Stimulated activated naive CD4-positive, alpha-beta T cell (primary cell): ENCODE results near the gene PLEKHG2.
A peak's percentile ranks its signal among the peaks of the same experiment; 100 is the strongest.

Experiments
- DNase-seq, 6 experiments: peaks; one replicate each; lab custom pipeline; 2025; lab: John Stamatoyannopoulos, UW

Gene PLEKHG2

DNA sequence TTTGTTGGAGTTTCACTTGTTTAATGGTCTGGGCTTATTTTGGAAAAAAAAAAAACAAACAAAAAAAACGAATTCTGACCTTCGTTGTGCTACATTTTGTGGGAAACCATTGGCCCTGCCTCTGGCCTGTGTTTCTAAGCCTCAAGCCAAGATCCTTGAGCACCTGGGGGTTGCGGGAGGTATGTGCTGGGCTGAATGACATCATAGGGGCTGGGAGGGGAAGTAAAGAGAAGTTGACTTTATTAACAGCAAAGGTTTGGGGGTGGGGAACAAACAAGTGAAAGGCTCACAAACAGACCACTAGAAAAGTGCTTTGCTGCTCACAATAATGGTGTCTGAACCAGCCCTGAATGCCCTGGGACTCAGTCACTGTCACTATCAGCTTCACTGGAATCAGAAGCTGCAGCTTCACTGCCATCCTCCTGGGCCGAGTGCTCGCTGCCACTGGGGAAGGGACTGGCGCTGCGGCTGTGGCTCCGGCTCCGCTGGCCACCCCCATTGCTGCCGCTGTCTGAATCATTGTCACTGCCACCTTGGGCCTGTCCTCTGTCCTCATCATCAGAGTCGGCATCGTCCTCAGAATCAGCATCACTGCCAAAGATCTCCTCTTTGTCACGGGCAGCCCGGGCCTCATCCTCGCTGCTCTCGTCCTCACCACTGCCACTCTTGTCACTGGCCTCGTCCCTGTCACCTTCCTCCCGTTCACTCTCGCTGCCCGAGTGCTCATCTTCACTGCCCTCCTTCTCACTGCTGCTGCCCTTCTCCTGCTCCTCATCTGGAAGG is 26.6 kb upstream of the PLEKHG2 start:
- no peak for DNase-seq

DNA sequence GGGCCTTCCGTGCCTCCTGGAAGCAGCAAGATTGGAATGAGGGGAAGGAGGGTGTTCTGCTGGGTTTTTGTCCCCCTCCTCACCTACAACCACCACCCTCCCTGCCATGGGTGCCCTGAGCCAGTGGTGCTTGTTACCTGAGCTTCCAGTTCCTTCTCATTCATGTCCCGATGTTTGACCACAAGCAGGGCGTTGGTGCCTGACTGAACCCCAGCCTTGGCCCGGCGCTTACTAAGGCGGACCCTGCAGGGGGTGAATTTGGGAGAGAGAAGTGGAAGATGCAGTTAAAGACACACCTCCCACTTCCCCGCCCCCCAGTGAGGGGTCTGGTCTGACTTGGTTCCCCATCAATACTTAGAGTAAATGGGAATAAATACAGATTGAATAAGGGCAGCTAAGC is 25.9 kb upstream of the PLEKHG2 start:
- no peak for DNase-seq

GRCh38 chr19:39388657-39389056 is 23.8 kb upstream of the PLEKHG2 start:
- DNase-seq = no peak

DNA sequence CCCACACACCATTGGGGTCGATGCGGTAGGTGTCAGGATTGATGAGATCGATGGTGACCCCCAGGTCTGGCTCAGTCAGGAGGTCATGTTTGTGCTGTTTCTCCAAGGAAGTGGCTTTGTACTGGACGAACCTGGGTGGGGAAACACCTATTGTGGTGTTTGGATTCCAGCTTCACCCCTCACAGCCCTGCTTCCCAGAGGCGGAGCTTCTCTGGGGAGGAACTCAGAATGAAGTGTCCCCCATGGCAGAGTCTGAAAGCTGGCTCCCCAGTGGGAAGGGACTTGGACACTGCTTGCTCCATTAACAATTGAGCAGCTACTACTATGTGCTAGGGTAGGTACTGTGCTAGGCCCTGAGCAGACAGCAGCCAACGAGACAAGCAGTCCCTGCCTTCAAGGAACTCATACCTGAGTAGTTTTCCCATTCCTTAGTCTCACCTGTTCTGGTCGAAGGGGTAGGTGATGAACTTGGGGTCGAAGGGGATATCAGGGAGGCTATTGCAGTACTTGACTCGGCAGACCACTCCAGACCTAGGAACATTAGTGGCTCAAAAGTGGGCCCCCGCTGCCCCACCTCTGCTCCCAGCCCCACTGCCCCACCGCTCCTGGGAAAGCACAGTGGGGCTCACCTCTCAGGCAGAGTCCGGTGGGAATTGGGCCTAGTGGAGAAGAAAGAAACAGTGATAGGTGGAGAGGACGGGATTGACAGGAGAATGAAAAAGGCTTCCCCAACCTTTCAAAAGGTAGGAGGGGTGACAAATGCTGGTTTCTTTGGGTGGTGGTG is 22.6 kb upstream of the PLEKHG2 start:
- no peak for DNase-seq

DNA sequence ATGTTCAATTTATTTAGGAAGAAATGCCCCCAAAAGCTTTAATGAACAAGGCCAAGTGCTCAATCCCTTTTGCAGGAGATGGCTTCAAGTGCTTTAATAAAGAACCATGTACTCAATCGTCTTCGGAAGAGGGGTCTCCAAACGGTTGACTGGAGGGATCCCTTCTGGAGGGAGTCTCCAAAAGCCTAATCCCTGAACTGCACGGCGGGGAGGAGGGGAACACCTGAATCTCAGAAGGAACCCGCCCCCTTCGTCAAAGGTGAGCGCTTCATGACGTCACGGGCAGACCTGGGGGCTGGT is 22.1 kb upstream of the PLEKHG2 start:
- peak in 2 of 6 experiments; percentile 84 to 89 for DNase-seq

DNA sequence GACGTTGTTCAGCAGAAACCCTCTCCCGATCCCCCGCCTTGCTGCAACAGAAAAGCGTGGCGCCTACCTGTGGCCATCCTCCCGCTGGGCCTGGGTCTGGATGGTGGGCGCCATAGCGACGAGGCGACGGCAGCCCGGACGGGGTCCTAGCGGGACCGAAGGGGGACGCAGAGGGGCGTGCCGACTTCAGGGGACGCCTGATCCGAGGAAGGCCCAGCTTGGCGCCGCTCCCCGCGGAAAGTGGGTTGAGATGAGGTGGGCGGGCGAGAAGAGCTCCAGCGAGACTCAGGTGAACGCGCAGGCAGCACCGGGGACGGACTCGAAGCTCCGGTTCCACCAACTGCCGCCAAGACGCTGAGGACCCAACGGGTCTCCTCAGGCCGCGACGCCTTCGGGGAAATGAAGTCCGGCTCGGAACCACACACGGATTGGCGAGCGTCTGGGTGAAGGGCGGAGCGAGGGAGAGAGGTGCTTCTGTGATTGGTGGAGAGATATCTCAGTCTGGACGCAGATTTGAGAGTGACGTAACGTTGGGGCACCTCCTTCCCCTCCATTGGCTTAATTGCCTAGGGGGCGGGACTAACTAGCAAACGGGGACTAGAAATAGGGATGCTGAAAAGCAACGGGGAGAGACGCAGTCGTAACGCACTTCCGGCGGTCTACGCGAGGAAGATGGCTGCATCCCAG is 21.6 kb upstream of the PLEKHG2 start, which contains the start of the genes MED29 and PAF1:
Gene MED29, plus strand, starts transcription at position 628 of the 687 bp plus-strand sequence. Its CDS starts 45 bp downstream, at position 673.
Gene PAF1, minus strand, starts transcription at position 356 of the 687 bp plus-strand sequence. Its CDS starts 242 bp downstream, at position 114.
- DNase-seq = peak; percentile 93 to 99 (median 98)

DNA sequence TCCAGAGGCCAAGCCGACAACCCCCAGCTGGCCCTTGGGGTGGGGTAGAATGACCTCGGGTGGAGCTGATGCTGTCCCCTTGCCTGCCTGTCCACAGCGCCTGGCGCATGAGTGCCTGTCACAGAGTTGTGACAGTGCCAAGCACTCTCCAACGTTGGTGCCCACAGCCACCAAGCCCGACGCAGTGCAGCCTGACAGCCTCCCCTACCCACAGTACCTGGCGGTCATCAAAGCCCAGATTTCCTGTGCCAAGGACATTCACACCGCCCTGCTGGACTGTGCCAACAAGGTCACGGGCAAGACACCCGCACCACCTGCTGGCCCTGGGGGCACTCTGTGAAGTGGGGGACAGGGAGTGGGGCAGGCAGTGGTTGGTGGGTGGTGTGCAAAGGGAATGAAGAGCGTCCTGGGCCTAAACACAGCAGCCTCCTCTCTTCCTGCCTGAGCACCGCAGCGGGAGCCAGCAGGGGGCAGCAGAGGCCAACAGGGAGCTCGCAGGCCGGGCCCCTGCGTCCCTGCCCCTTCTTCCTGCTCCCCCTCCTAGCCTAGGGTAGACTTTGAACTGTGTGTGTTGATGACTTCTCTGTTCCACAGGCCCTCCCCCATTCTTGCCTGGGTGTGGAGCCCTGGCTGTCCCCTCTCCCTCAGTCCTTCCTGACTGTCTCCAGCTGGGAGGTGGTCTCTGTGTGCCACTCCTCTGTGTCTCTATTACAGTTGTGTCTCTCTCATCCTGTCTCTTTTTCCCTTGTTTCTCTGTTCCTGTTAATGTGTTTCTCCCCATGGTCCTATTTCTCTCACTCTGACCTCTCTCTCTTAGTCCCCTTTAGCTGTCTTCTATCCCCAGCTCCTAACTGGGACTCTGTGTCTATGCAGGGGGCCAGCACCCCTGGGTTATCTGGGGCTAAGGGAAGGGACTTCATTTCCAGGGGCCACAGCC is 14.8 kb upstream of the PLEKHG2 start:
- DNase-seq = peak; percentile 83 to 95 (median 90)

GRCh38 chr19:39398297-39398864 is 14.1 kb upstream of the PLEKHG2 start:
- DNase-seq = no peak

GRCh38 chr19:39399668-39400050 is 12.8 kb upstream of the PLEKHG2 start:
- DNase-seq = no peak

GRCh38 chr19:39400061-39400460 is 12.4 kb upstream of the PLEKHG2 start:
- no peak for DNase-seq

- DNase-seq = no peak
These were observed 11.4 kb upstream of the PLEKHG2 start for GRCh38 chr19:39401070-39401548.

- DNase-seq = peak; percentile 70 to 80 (median 74)
These were observed 10.7 kb upstream of the PLEKHG2 start for GRCh38 chr19:39401549-39402345.

DNA sequence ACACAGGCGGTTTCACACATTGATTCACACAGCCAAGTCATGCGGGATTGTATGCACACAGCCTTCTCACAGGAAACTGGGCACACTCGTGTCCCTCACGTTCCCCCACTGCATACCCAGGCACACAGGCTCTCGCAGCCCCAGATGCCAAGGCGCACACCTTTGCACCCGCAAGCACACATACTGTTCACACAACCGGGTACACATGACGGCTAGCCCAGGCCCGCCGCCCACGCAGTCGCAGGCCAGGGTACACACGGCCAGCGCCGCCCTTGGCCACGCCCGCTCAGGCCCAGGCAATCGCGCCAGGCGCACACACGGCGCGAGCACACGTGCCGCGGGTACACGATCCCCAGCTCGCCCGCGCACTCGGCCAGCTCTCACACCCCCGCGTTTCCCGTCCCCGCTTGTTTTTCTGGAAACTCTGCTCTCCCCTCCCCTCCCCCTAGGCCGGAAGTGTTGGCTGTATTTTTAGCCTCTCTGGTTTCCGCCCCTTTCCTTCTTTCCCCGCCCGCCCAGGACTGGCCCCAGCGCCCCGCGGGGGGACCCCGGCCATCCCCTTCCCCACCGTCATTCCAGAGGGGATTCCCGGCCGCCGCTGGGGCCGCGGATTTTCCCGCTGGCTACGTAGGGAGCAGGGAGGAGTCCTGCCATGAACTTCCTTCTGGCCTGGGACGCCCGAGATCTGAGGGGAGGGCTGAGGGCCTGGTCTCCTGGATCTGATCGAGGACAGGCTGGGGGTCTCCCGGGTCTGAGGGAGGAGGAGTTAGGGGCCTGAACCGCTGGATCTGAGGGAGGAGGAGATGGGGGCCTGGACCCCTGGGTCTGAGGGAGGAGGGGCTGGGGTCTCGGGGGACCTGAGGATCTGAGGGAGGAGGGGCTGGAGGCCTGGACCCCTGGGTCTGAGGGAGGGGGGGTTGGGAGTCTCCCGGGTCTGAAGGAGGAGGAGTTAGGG is 9.8 kb upstream of the PLEKHG2 start:
- peak; percentile 73 to 88 (median 81) for DNase-seq

DNA sequence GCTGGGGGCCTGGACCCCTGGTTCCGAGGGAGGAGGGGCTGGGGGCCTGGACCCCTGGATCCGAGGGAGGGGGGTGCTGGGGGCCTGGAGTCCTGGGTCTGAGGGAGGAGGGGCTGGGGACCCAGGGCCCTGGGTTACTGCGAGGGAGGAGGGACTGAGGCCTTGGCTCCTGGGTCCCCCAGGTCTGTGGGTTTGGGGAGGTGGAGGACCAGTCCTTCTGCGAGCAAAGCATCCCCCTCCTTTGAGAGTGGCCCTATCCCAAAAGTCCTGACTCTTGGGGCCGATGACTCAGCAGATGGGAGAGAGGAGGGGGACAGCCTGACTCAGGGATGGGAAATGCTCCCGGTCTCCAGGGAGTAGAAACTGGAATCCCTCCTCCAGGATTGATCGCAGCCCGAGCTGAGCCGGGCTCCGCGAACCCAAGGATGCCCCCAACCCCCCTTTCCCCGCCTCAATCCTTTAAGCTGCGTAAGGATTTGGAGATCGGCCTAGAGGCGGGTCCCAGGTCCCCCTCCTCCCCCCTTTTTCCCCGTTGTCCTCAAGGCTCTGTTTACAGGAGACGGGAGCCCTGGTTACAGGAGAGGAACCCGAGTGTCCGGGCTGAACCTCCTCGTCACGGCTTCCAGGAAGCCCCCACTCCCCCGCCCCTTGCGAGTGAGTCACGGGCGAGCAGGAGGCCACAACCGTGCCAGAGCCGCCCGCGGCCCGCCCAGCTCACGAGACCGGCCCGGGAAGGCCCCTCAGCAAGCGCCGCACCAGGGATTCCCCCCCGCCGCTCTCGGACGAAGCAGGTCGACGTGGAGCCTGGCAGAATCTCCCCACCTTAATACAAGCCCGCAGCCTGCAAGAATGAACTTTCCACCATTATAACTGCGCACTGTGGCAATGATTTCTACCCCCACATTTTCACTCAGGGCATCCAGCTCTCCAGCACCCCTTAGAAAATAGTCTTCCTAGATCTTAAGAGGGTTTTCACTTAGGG is 8.8 kb upstream of the PLEKHG2 start:
- peak; percentile 68 to 97 (median 88) for DNase-seq

DNA sequence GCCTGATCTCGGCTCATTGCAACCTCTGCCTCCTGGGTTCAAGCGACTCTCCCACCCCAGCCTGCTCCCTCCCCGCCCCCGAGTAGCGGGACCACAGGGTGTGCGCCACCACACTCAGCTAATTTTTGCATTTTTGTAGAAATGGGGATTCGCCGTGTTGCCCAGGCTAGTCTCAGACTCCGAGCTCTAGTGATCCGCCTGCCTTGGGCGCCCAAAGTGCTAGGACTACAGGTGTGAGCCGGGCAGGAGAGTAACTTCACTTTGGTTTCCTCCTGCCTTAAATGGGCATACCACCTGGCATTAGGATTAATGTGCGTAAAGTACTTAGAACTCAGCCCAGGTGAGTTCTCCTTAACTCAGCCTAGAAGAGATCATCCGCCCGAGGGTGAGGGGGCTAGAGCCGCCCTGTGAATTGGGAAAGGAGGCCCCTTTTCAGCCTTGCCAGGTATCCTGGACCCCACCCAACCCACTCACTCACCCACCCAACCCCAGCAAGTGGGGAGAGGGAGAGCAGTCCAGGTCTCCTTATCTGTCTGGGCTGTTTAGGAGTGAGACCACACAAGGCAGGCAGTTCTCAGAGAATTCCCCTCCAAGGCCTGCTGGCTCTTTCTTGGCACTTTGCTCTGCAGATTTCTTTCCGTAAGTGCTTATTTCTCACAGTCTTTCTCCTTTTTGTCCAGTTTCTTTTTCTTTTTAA is 7.1 kb upstream of the PLEKHG2 start:
- DNase-seq = peak; percentile 40 to 63 (median 41)

GRCh38 chr19:39405958-39406655 is 6.4 kb upstream of the PLEKHG2 start:
- peak; percentile 86 to 98 (median 92) for DNase-seq
